GM12878 (cell line): Measurements from ENCODE around the gene EXOSC1. TPM values are rescaled to one million over a fixed set of nuclear protein-coding genes. Genes with fewer than 3 reads are reported as not detected.

Experiments
- ATF7 ChIP-seq: fragments of 450-650 bp; IDR thresholded peaks from 2 replicates; pipeline ENCODE4 v1.6.1; 2016; ENCODE audit warnings: low read depth, mild to moderate bottlenecking
- BMI1 ChIP-seq: fragments of 450-650 bp; IDR thresholded peaks from 2 replicates; pipeline ENCODE4 v1.6.1; 2016; ENCODE audit warnings: mild to moderate bottlenecking, moderate library complexity, borderline replicate concordance
- DPF2 ChIP-seq: fragments of 450-650 bp; IDR thresholded peaks from 2 replicates; pipeline ENCODE4 v1.6.1; 2017; ENCODE audit warnings: mild to moderate bottlenecking
- HDAC2 ChIP-seq: fragments of 200-600 bp; sonication (generic); IDR thresholded peaks from 2 replicates; pipeline ENCODE4 v1.6.1; 2017
- RFX5 ChIP-seq: IDR thresholded peaks from 2 replicates; pipeline ENCODE4 v1.6.1; 2011; ENCODE audit warnings: low read depth, low read length, improper control_type of control experiment
- SIN3A ChIP-seq: IDR thresholded peaks from 2 replicates; pipeline ENCODE4 v1.6.1; 2012; ENCODE audit warnings: low read depth, low read length, improper control_type of control experiment
- SMAD1 ChIP-seq: fragments of 450-650 bp; IDR thresholded peaks from 2 replicates; pipeline ENCODE4 v1.6.1; 2018; ENCODE audit warnings: mild to moderate bottlenecking, low read depth; ENCODE audit not compliant: partially characterized antibody
- SMAD5 ChIP-seq: IDR thresholded peaks from 2 replicates; pipeline ENCODE4 v1.6.1; 2016; ENCODE audit warnings: antibody characterized with exemption, low read depth
- SRF ChIP-seq, 2 experiments: IDR thresholded peaks; 2 replicates each; pipeline ENCODE4 v1.6.1; 2011; ENCODE audit warnings: low read depth in 2 of 2, low read length in 2 of 2, mild to moderate bottlenecking in 1 of 2, moderate library complexity in 1 of 2
- TBL1XR1 ChIP-seq: IDR thresholded peaks from 2 replicates; pipeline ENCODE4 v1.6.1; 2012; ENCODE audit warnings: low read depth, low read length, improper control_type of control experiment
- WRNIP1 ChIP-seq: IDR thresholded peaks from 2 replicates; pipeline ENCODE4 v1.6.1; 2011; ENCODE audit warnings: low read depth, low read length, improper control_type of control experiment, borderline replicate concordance
- polyA plus RNA-seq, 11 experiments: library from polyadenylated mRNA; depleted of rRNA in 4 of 11; unstranded in 6 of 11; stranded (reverse) in 5 of 11; fragments of >200 nt; fragmentation: Nextera tagmentation in 4 of 11; fragmentation: Illumina TruSeq in 1 of 11; extraction: Ambion mirVana in 4 of 11; extraction: Trizol in 1 of 11; gene quantifications; 1 replicate in 1 of 11; 2 replicates in 10 of 11; pipeline versions ENCODE4 v1.2.1 to v1.2.3, GENCODE V29; 2011 to 2016; ENCODE audit warnings: inconsistent platforms in 2 of 11, missing spikeins in 2 of 11, low read depth in 1 of 11
- total RNA-seq, 4 experiments: library from RNA; depleted of rRNA in 3 of 4; stranded (reverse); fragments of >200 nt in 3 of 4; fragmentation: Illumina TruSeq in 1 of 4; extraction: Trizol in 1 of 4; gene quantifications; 2 replicates each; pipeline versions ENCODE4 v1.2.1 to v1.2.3, GENCODE V29; 2013 to 2021
- TF ChIP-seq, protein P1 (sequence below): fragments of 450-650 bp; conservative IDR thresholded peaks from 2 replicates; pipeline ENCODE4 v1.6.1; 2017; ENCODE audit warnings: mild to moderate bottlenecking, moderate library complexity
- TF ChIP-seq, protein P2 (sequence below): IDR thresholded peaks from 2 replicates; pipeline ENCODE4 v1.6.1; 2011; ENCODE audit warnings: low read depth, mild to moderate bottlenecking, low read length, moderate library complexity, borderline replicate concordance; ENCODE audit errors: extremely low read depth
- TF ChIP-seq, protein P3 (sequence below): fragments of 450-650 bp; IDR thresholded peaks from 2 replicates; pipeline ENCODE4 v1.6.1; 2018; ENCODE audit warnings: borderline replicate concordance, mild to moderate bottlenecking; ENCODE audit not compliant: partially characterized antibody
- TF ChIP-seq, protein P4 (sequence below), 3 experiments: IDR thresholded peaks in 2 of 3; conservative IDR thresholded peaks in 1 of 3; 2 replicates each; pipeline ENCODE4 v1.5.1; 2011; ENCODE audit warnings: low read depth in 3 of 3, low read length in 3 of 3, mild to moderate bottlenecking in 3 of 3, control low read depth in 2 of 3, moderate library complexity in 2 of 3, inconsistent platforms in 1 of 3, mixed read lengths in 1 of 3; ENCODE audit not compliant: control insufficient read depth in 2 of 3, insufficient read depth in 1 of 3; ENCODE audit errors: extremely low read depth in 1 of 3
- TF ChIP-seq, protein P5 (sequence below): fragments of 450-650 bp; IDR thresholded peaks from 2 replicates; pipeline ENCODE4 v1.6.1; 2016; ENCODE audit warnings: mild to moderate bottlenecking, moderate library complexity, borderline replicate concordance
- TF ChIP-seq, protein P6 (sequence below): IDR thresholded peaks from 2 replicates; pipeline ENCODE4 v1.6.1; 2012; ENCODE audit warnings: low read depth, low read length, improper control_type of control experiment

Gene EXOSC1
- total and polyA plus RNA-seq, 10 of the 15 experiments (the other 5 are each of a cell fraction or from before 2014, with no cell fraction given), result 43.4 to 121 (median 75.1) TPM

DNA sequence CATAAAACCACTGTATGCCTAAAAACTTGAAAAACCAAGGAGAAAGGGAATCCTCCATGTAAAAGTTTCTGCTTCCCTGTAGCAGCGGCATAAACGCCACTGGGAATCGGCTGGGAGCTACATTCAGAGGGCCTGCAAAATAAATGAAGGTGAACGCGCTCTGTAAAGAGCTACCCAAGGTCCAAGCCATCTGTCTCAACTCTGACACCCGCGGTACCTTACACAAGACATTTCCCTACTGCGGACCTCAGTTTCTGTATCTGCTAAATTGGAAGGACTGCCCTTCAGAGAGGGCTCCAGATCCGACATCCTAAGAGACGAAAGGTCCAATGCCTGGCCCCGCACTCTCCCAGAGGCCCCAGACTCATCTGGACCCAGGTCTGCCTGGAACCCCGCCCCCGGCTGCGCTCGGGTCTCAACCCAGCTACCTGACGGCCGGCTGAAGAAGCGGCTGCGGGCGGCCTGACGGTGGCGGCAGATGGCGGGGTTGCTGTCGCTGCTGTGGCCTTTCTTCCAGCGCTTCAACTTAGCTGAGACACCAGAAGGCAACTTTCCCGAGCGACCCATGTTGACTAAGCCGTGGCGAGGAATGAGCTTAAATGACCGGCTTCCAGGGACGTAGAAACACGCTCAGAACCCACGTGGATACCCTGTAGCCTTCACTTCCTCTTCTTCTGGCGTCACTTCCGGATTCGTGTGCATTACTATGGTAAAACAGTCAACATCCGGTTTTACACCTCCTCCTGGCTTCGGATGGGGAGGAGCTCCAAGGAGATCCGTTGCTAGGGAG, 44.9 kb downstream of the EXOSC1 start, which contains the start of gene RRP12 (continued):
- peak; percentile 23; the same call in 1 of the 2 replicates for TF ChIP-seq DPF2
- TF ChIP-seq ATF7, result peak; percentile 59; the same call in 1 of the 2 replicates
- 0 out of 2 replicates have a peak, but pooled peaks have one; percentile 59 for TF ChIP-seq SMAD5
- peak; percentile 98 for TF ChIP-seq SIN3A
- peak; percentile 47; the same call in 1 of the 2 replicates for TF ChIP-seq RFX5
- TF ChIP-seq SRF (IDR thresholded peaks at IDR 0.05; ENCODE audit: low read depth in 2 of 2, low read length in 2 of 2), result no peak
- TF ChIP-seq, protein P1, sequence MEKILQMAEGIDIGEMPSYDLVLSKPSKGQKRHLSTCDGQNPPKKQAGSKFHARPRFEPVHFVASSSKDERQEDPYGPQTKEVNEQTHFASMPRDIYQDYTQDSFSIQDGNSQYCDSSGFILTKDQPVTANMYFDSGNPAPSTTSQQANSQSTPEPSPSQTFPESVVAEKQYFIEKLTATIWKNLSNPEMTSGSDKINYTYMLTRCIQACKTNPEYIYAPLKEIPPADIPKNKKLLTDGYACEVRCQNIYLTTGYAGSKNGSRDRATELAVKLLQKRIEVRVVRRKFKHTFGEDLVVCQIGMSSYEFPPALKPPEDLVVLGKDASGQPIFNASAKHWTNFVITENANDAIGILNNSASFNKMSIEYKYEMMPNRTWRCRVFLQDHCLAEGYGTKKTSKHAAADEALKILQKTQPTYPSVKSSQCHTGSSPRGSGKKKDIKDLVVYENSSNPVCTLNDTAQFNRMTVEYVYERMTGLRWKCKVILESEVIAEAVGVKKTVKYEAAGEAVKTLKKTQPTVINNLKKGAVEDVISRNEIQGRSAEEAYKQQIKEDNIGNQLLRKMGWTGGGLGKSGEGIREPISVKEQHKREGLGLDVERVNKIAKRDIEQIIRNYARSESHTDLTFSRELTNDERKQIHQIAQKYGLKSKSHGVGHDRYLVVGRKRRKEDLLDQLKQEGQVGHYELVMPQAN, result peak; percentile 99
- TF ChIP-seq HDAC2, result no peak
- TF ChIP-seq, protein P2, sequence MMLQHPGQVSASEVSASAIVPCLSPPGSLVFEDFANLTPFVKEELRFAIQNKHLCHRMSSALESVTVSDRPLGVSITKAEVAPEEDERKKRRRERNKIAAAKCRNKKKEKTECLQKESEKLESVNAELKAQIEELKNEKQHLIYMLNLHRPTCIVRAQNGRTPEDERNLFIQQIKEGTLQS, result 0 out of 2 replicates have a peak, but pooled peaks have one; percentile 10
- peak; percentile 97 for TF ChIP-seq BMI1
- TF ChIP-seq, protein P3, sequence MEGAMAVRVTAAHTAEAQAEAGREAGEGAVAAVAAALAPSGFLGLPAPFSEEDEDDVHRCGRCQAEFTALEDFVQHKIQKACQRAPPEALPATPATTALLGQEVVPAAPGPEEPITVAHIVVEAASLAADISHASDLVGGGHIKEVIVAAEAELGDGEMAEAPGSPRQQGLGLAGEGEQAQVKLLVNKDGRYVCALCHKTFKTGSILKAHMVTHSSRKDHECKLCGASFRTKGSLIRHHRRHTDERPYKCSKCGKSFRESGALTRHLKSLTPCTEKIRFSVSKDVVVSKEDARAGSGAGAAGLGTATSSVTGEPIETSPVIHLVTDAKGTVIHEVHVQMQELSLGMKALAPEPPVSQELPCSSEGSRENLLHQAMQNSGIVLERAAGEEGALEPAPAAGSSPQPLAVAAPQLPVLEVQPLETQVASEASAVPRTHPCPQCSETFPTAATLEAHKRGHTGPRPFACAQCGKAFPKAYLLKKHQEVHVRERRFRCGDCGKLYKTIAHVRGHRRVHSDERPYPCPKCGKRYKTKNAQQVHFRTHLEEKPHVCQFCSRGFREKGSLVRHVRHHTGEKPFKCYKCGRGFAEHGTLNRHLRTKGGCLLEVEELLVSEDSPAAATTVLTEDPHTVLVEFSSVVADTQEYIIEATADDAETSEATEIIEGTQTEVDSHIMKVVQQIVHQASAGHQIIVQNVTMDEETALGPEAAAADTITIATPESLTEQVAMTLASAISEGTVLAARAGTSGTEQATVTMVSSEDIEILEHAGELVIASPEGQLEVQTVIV, result peak; percentile 17
- TF ChIP-seq, protein P4, sequence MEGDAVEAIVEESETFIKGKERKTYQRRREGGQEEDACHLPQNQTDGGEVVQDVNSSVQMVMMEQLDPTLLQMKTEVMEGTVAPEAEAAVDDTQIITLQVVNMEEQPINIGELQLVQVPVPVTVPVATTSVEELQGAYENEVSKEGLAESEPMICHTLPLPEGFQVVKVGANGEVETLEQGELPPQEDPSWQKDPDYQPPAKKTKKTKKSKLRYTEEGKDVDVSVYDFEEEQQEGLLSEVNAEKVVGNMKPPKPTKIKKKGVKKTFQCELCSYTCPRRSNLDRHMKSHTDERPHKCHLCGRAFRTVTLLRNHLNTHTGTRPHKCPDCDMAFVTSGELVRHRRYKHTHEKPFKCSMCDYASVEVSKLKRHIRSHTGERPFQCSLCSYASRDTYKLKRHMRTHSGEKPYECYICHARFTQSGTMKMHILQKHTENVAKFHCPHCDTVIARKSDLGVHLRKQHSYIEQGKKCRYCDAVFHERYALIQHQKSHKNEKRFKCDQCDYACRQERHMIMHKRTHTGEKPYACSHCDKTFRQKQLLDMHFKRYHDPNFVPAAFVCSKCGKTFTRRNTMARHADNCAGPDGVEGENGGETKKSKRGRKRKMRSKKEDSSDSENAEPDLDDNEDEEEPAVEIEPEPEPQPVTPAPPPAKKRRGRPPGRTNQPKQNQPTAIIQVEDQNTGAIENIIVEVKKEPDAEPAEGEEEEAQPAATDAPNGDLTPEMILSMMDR (IDR thresholded peaks at IDR 0.05 in 2 of 3, conservative IDR thresholded peaks at IDR 0.05 in 1 of 3; ENCODE audit: control insufficient read depth in 2 of 3, extremely low read depth in 1 of 3, insufficient read depth in 1 of 3, low read depth in 3 of 3, low read length in 3 of 3), result 0 out of 6 replicates have a peak, but pooled peaks of 1 of the 3 experiments have one; percentile 16
- TF ChIP-seq, protein P5, sequence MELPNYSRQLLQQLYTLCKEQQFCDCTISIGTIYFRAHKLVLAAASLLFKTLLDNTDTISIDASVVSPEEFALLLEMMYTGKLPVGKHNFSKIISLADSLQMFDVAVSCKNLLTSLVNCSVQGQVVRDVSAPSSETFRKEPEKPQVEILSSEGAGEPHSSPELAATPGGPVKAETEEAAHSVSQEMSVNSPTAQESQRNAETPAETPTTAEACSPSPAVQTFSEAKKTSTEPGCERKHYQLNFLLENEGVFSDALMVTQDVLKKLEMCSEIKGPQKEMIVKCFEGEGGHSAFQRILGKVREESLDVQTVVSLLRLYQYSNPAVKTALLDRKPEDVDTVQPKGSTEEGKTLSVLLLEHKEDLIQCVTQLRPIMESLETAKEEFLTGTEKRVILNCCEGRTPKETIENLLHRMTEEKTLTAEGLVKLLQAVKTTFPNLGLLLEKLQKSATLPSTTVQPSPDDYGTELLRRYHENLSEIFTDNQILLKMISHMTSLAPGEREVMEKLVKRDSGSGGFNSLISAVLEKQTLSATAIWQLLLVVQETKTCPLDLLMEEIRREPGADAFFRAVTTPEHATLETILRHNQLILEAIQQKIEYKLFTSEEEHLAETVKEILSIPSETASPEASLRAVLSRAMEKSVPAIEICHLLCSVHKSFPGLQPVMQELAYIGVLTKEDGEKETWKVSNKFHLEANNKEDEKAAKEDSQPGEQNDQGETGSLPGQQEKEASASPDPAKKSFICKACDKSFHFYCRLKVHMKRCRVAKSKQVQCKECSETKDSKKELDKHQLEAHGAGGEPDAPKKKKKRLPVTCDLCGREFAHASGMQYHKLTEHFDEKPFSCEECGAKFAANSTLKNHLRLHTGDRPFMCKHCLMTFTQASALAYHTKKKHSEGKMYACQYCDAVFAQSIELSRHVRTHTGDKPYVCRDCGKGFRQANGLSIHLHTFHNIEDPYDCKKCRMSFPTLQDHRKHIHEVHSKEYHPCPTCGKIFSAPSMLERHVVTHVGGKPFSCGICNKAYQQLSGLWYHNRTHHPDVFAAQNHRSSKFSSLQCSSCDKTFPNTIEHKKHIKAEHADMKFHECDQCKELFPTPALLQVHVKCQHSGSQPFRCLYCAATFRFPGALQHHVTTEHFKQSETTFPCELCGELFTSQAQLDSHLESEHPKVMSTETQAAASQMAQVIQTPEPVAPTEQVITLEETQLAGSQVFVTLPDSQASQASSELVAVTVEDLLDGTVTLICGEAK, result peak; percentile 95
- no peak for TF ChIP-seq WRNIP1
- 0 out of 2 replicates have a peak, but pooled peaks have one; percentile 15 for TF ChIP-seq TBL1XR1
- TF ChIP-seq, protein P6, sequence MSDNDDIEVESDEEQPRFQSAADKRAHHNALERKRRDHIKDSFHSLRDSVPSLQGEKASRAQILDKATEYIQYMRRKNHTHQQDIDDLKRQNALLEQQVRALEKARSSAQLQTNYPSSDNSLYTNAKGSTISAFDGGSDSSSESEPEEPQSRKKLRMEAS, result peak; percentile 100
- TF ChIP-seq SMAD1, result no peak
